Measurements from ENCODE around the gene HPS4. TPM values are rescaled to one million over a fixed set of nuclear protein-coding genes. Genes with fewer than 3 reads are reported as not detected.

HPS4 gene
- total RNA-seq, 1 donor from 2014 or later = 37.1 TPM

DNA sequence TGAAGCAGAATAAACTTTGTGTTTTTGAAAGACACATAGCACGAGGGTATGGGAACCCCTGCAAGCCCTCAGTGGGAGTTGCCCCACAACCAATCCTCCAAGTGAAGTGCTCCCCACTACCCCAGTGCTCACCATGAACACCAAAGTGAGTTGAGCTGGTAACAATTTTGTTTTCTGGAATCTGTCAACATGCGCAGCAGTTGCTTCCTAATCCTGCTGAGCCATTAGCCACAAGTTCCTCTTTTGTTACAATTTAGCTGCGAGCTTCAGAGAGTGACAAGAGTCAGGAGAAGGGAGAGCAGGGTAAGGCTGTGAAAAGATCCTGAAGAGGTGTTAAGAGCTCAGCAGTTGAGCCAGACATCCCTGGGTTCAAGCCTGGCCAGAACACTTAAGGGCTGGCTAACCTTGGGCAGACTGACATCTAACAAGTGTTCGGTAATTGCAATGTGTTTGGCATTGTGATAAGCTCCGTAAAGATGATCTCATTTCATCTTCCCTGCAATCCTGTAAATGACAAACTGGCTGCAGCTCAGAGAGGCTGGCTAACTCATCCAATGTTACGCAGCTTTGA is 78.6 kb downstream of the HPS4 start:
- H3K36me3 Mint-ChIP-seq (ENCODE audit: unreplicated experiment) = no peaks in the 10 kb centered on the region
- no peaks in the 10 kb centered on the region for H3K9me3 Mint-ChIP-seq (ENCODE audit: unreplicated experiment)
- H3K27me3 Mint-ChIP-seq (ENCODE audit: unreplicated experiment) = peaks cover 38% of the 10 kb centered on the region
- H3K4me3 Mint-ChIP-seq (ENCODE audit: unreplicated experiment) = peak overlapping the region; percentile 4
- peaks cover 15% of the 10 kb centered on the region for H3K4me1 Mint-ChIP-seq (ENCODE audit: unreplicated experiment)
- TF ChIP-seq CTCF (IDR thresholded peaks at IDR 0.05) = no peak
- no peak for DNase-seq (ENCODE audit: extremely low spot score, unreplicated experiment)
- H3K27ac Mint-ChIP-seq (ENCODE audit: unreplicated experiment) = peak overlapping the region; percentile 24

DNA sequence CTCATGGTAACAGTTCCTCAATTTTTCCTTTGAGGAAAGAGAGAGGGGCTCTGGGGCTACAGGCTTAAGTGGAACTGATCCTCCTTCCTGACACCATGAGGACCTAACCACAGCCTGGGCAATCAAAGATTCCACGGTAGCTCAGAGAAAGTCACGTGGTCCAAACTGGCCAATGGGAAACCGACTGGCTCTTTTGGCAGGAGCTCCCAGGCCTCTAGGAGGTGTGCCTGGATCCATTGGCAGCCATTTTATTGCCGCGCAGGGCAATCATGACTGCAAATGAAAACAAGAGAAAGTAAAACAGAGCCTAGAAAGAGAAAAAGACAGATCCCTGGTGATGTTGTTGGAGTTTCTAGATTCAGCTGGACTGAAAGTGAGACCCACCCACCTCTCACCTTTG is 81.9 kb downstream of the HPS4 start:
- H3K4me1 Mint-ChIP-seq (ENCODE audit: unreplicated experiment) = peaks cover 19% of the 10 kb centered on the region
- H3K27ac Mint-ChIP-seq (ENCODE audit: unreplicated experiment) = no peak overlapping the region
- H3K4me3 Mint-ChIP-seq (ENCODE audit: unreplicated experiment) = no peak overlapping the region
- no peaks in the 10 kb centered on the region for H3K36me3 Mint-ChIP-seq (ENCODE audit: unreplicated experiment)
- TF ChIP-seq CTCF (IDR thresholded peaks at IDR 0.05) = no peak
- peaks cover 31% of the 10 kb centered on the region for H3K27me3 Mint-ChIP-seq (ENCODE audit: unreplicated experiment)
- H3K9me3 Mint-ChIP-seq (ENCODE audit: unreplicated experiment) = no peaks in the 10 kb centered on the region
- no peak for DNase-seq (ENCODE audit: extremely low spot score, unreplicated experiment)

Other genes with a start within 250 kb of the HPS4 start
- gene ASPHD2, start 54.5 kb downstream of the HPS4 start, total RNA-seq = 4.5 and 4.9 TPM in 2 replicates
- 20.4 and 21.6 TPM in 2 replicates for gene SRRD, start 94 bp upstream of the HPS4 start, total RNA-seq
- 32.1 and 39.0 TPM in 2 replicates for gene TFIP11, start 28.7 kb upstream of the HPS4 start, total RNA-seq
- 16.3 and 19.0 TPM in 2 replicates for gene TPST2, start 106.3 kb upstream of the HPS4 start, total RNA-seq
- not detected in 2 replicates for gene CRYBB1, start 134.2 kb upstream of the HPS4 start, total RNA-seq
- gene CRYBA4, start 138.2 kb upstream of the HPS4 start, total RNA-seq = not detected in 2 replicates
- 1.9 and 3.3 TPM in 2 replicates for gene MIAT, start 173.8 kb upstream of the HPS4 start, total RNA-seq